ENCODE results near the gene ANKS4B. TPM values are rescaled to one million over a fixed set of nuclear protein-coding genes. Genes with fewer than 3 reads are reported as not detected.

The ANKS4B gene
- total and polyA plus RNA-seq, 2 of the 8 experiments (the other 6 are each of a cell fraction or from before 2014, with no cell fraction given), result 0.06 to 0.15 TPM

GRCh38 chr16:21283521-21284289 is 50.2 kb downstream of the ANKS4B start:
- peaks cover 0 to 7% (median 6%) of the 10 kb centered on the region in 4 experiments; a peak in 5 of 7 replicates for H3K4me1 ChIP-seq (replicated peaks in 1 of 4; ENCODE audit: control insufficient read depth in 3 of 4, insufficient read depth in 4 of 4, low read length in 3 of 4)
- no peak overlapping the region for H2BK5ac ChIP-seq (ENCODE audit: low read depth, low read length)
- no peak overlapping the region for H2BK15ac ChIP-seq (ENCODE audit: low read length)
- no peaks in the 10 kb centered on the region for H3K9me3 ChIP-seq (ENCODE audit: insufficient read depth in 2 of 2, low read depth in 1 of 2, low read length in 1 of 2)
- POLR2A ChIA-PET (ENCODE audit: partially characterized antibody), result interaction anchor here (1.0 to 1.5 kb wide), 4 partner anchors 9 to 22 kb away, joined by 3 to 7 read pairs (median 4); no protein-coding TSS in a partner anchor
- H2BK12ac ChIP-seq (ENCODE audit: low read depth, low read length), result no peak overlapping the region
- no peaks in the 10 kb centered on the region for H3K79me1 ChIP-seq (ENCODE audit: low read depth, low read length)
- peaks cover 0 to 5% (median 0%) of the 10 kb centered on the region in 4 experiments; a peak in 3 of 7 replicates for H3K27me3 ChIP-seq (replicated peaks in 1 of 4; ENCODE audit: control insufficient read depth in 3 of 4, extremely low read depth in 1 of 4, insufficient read depth in 3 of 4, low read length in 3 of 4)
- peaks cover 3% of the 10 kb centered on the region; the same call in 1 of the 2 replicates for H3K23me2 ChIP-seq (ENCODE audit: low read depth, low read length)
- no peak overlapping the region for H3K27ac ChIP-seq (ENCODE audit: low read depth, low read length)
- H3K79me2 ChIP-seq (ENCODE audit: control insufficient read depth in 1 of 2, insufficient read depth in 2 of 2, low read length in 2 of 2), result no peaks in the 10 kb centered on the region
- H3K14ac ChIP-seq (ENCODE audit: insufficient read length), result no peak overlapping the region
- WGBS, 2 experiments (ENCODE audit: extremely low coverage in 1 of 2, insufficient coverage in 1 of 2, insufficient read length in 1 of 2, insufficient replicate concordance in 2 of 2, low coverage in 1 of 2, low lambda C conversion rate in 2 of 2, missing lambda C conversion rate in 1 of 2), result 5% methylated on average over 40 of the region's 67 CpGs; no CpG with 5 or more reads in 1 of the 2 experiments
- H3K23ac ChIP-seq (ENCODE audit: insufficient read length), result no peak overlapping the region
- DNase-seq (ENCODE audit: low read depth in 1 of 2, low spot score in 2 of 2) (peak; percentile 41 to 87), FAIRE-seq (no peak)
- H3K4me2 ChIP-seq (ENCODE audit: insufficient read depth in 1 of 2, low read depth in 2 of 2, low read length in 2 of 2), result peak overlapping the region; percentile 60 to 75
- H3K4ac ChIP-seq (replicated peaks; ENCODE audit: insufficient read length, low read depth, low read length), result no peak overlapping the region
- H4K20me1 ChIP-seq (replicated peaks in 1 of 2; ENCODE audit: control insufficient read depth in 1 of 2, insufficient read depth in 2 of 2, low read length in 2 of 2), result no peaks in the 10 kb centered on the region
- peak overlapping the region; percentile 64 for H4K5ac ChIP-seq (ENCODE audit: insufficient read length, low read depth, low read length)
- no peak overlapping the region for H3K56ac ChIP-seq (replicated peaks; ENCODE audit: insufficient read length, low read depth, low read length)
- H3K4me3 ChIP-seq (ENCODE audit: extremely low read depth in 1 of 4, insufficient read depth in 2 of 4, low read depth in 3 of 4, low read length in 4 of 4), result peak overlapping the region; percentile 53 to 75 (median 67)
- no peak overlapping the region; the same call in 1 of the 2 replicates for H3K18ac ChIP-seq (ENCODE audit: extremely low read depth, low read length)
- no peak overlapping the region for H2BK20ac ChIP-seq (ENCODE audit: low read length)
- H4K91ac ChIP-seq (replicated peaks; ENCODE audit: insufficient read length, low read length), result peak overlapping the region; percentile 52
- peak overlapping the region in 1 of 4 experiments; percentile 25; a peak in 2 of 7 replicates for H3K9ac ChIP-seq (replicated peaks in 1 of 4; ENCODE audit: extremely low read depth in 1 of 4, low read depth in 3 of 4, low read length in 3 of 4)
- H3K36me3 ChIP-seq (ENCODE audit: control insufficient read depth in 2 of 4, insufficient read depth in 4 of 4, low read length in 3 of 4), result no peaks in the 10 kb centered on the region
- H2BK120ac ChIP-seq (replicated peaks; ENCODE audit: low read depth, low read length), result no peak overlapping the region
- H2AK5ac ChIP-seq (ENCODE audit: low read depth, low read length), result no peak overlapping the region
- no peak overlapping the region for H2AFZ ChIP-seq (ENCODE audit: low read length)
- CTCF ChIA-PET (ENCODE audit: partially characterized antibody), result interaction anchor here (0.7 to 3.9 kb wide), 6 partner anchors 11 to 124 kb away, joined by 3 to 12 read pairs (median 4); no protein-coding TSS in a partner anchor
- H4K8ac ChIP-seq (ENCODE audit: extremely low read depth, insufficient read depth, low read length), result peak overlapping the region; percentile 62; the same call in 1 of the 2 replicates
- TF ChIP-seq SRF (IDR thresholded peaks at IDR 0.05; ENCODE audit: low read depth, low read length) (no peak), GABPA (IDR thresholded peaks at IDR 0.05; ENCODE audit: borderline replicate concordance, insufficient read depth, low read length) (no peak), RNF2 (IDR thresholded peaks at IDR 0.05; ENCODE audit: borderline replicate concordance, low read depth, low read length, missing control alignments, poor library complexity, severe bottlenecking) (no peak), USF2 (IDR thresholded peaks at IDR 0.05; ENCODE audit: low read length) (no peak), KDM1A (IDR thresholded peaks at IDR 0.05; ENCODE audit: borderline replicate concordance, low read length) (0 out of 2 replicates have a peak, but pooled peaks have one; percentile 37), TAF7 (optimal IDR thresholded peaks at IDR 0.05; ENCODE audit: borderline replicate concordance, low read depth, low read length) (no peak), KDM4A (IDR thresholded peaks at IDR 0.05; ENCODE audit: low read depth, low read length, severe bottlenecking) (peak; percentile 96), SP4 (IDR thresholded peaks at IDR 0.05; ENCODE audit: low read length) (no peak), SP2 (IDR thresholded peaks at IDR 0.05; ENCODE audit: low read length) (no peak), TBP (IDR thresholded peaks at IDR 0.05; ENCODE audit: low read depth, low read length) (peak; percentile 31; the same call in 1 of the 2 replicates)

All from H1 (cell line).